Gastroesophageal sphincter (tissue), 3 donors: ENCODE results near the gene CDH6.

Source experiments
- EP300 ChIP-seq: sonication (generic); formaldehyde crosslinking; IDR thresholded peaks from one replicate; pipeline ENCODE4 v1.6.1; 2017; ENCODE audit warnings: antibody characterized with exemption, mild to moderate bottlenecking
- POLR2AphosphoS5 ChIP-seq: sonication (generic); formaldehyde crosslinking; IDR thresholded peaks from one replicate; pipeline ENCODE4 v1.6.1; 2017; ENCODE audit warnings: antibody characterized with exemption
- TF ChIP-seq, protein P1 (sequence below), 4 experiments: fragments of 200-600 bp in 2 of 4; fragments of 450-650 bp in 2 of 4; sonication (generic) in 1 of 4; IDR thresholded peaks; one replicate each; pipeline ENCODE4 v1.5.1; 2017 to 2019; ENCODE audit warnings: antibody characterized with exemption in 4 of 4, mild to moderate bottlenecking in 2 of 4, moderate library complexity in 2 of 4

DNA sequence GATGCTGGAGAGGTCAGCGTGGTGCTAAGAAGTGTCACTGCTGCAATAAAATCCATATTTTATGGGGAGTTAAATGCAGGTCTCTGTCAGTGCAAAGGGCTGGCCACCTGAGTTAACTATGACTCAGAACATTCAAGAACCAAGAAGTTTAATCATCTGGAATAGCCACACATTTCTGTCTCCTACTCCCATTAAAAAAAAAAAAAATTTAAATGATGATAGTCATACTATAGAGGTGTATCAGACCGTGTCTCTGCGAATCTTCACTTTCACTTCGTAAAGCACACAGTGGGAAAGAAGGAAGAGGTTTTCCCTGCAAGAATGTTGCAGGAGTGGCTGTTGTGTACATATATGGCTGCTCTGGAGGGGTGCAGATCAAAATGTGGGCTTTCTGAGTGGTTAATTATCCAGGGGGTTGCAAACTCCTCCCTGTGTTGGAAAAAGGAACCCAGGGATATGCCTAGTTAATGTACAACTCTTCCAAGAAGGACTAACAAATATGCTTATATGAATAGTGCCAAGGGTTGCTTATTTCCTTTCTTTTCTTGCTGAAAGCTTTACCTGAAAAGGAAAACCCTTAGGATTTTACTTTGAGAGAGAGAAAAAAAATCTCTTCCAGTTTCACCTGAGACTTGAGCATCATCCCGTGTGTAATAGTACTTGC, 1.5 kb downstream of the CDH6 start:
- TF ChIP-seq EP300 = no peak
- TF ChIP-seq, protein P1, sequence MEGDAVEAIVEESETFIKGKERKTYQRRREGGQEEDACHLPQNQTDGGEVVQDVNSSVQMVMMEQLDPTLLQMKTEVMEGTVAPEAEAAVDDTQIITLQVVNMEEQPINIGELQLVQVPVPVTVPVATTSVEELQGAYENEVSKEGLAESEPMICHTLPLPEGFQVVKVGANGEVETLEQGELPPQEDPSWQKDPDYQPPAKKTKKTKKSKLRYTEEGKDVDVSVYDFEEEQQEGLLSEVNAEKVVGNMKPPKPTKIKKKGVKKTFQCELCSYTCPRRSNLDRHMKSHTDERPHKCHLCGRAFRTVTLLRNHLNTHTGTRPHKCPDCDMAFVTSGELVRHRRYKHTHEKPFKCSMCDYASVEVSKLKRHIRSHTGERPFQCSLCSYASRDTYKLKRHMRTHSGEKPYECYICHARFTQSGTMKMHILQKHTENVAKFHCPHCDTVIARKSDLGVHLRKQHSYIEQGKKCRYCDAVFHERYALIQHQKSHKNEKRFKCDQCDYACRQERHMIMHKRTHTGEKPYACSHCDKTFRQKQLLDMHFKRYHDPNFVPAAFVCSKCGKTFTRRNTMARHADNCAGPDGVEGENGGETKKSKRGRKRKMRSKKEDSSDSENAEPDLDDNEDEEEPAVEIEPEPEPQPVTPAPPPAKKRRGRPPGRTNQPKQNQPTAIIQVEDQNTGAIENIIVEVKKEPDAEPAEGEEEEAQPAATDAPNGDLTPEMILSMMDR (IDR thresholded peaks at IDR 0.05) = no peak
- no peak for TF ChIP-seq POLR2AphosphoS5
